NCI-H187 treated with DMSO at 0.1 percent for 48 hours (cell line): Measurements from ENCODE around the gene FBRSL1.
"Not testable (repeated sequence)": the region's sequence is repeated elsewhere in the genome, so short reads cannot be mapped to it uniquely, and the experiment has no call there.

ENCODE experiments used
- DNase-seq: peaks from one replicate; lab custom pipeline; 2025; lab: John Stamatoyannopoulos, UW

FBRSL1 gene

GRCh38 chr12:132525011-132525832, 35.3 kb downstream of the FBRSL1 start:
- DNase-seq = no peak

GRCh38 chr12:132525833-132526455, 36.0 kb downstream of the FBRSL1 start:
- no peak for DNase-seq

GRCh38 chr12:132527186-132527882, 37.4 kb downstream of the FBRSL1 start:
- DNase-seq = no peak

GRCh38 chr12:132527883-132528264, 37.9 kb downstream of the FBRSL1 start:
- DNase-seq = no peak

- no peak for DNase-seq
These were observed 38.7 kb downstream of the FBRSL1 start for GRCh38 chr12:132528564-132529106.

- DNase-seq = no peak
These were observed 39.3 kb downstream of the FBRSL1 start for GRCh38 chr12:132529156-132529839.

GRCh38 chr12:132529906-132530305, 40.0 kb downstream of the FBRSL1 start:
- DNase-seq = no peak

GRCh38 chr12:132530447-132530846, 40.5 kb downstream of the FBRSL1 start:
- no peak for DNase-seq

GRCh38 chr12:132530851-132531250, 40.9 kb downstream of the FBRSL1 start:
- no peak for DNase-seq

GRCh38 chr12:132532711-132533583, 43.0 kb downstream of the FBRSL1 start:
- not testable (repeated sequence) for DNase-seq

- no peak for DNase-seq
These were observed 43.6 kb downstream of the FBRSL1 start for GRCh38 chr12:132533584-132533958.

GRCh38 chr12:132534076-132534475, 44.1 kb downstream of the FBRSL1 start:
- DNase-seq = no peak

- DNase-seq = no peak
These were observed 45.1 kb downstream of the FBRSL1 start for GRCh38 chr12:132535019-132535418.

- no peak for DNase-seq
These were observed 46.3 kb downstream of the FBRSL1 start for GRCh38 chr12:132536102-132536876.

GRCh38 chr12:132537049-132537448, 47.1 kb downstream of the FBRSL1 start:
- no peak for DNase-seq

- no peak for DNase-seq
These were observed 48.1 kb downstream of the FBRSL1 start for GRCh38 chr12:132537836-132538662.

- no peak for DNase-seq
These were observed 48.7 kb downstream of the FBRSL1 start for GRCh38 chr12:132538663-132538990.

GRCh38 chr12:132539016-132539773, 49.2 kb downstream of the FBRSL1 start:
- no peak for DNase-seq

GRCh38 chr12:132540436-132540835, 50.5 kb downstream of the FBRSL1 start:
- no peak for DNase-seq
